NCI-H2196 treated with DMSO at 0.1 percent for 48 hours (cell line): Measurements from ENCODE around the gene OR56A4.
"Not testable (repeated sequence)": the region's sequence is repeated elsewhere in the genome, so short reads cannot be mapped to it uniquely, and the experiment has no call there.

ENCODE experiments used
- DNase-seq: peaks from one replicate; lab custom pipeline; 2025; ENCODE audit not compliant: unreplicated experiment; lab: John Stamatoyannopoulos, UW

The OR56A4 gene

GRCh38 chr11:5960704-5961320, 45.9 kb downstream of the OR56A4 start:
- DNase-seq, result not testable (repeated sequence)

- no peak for DNase-seq
Measured at GRCh38 chr11:5955586-5955985, 51.2 kb downstream of the OR56A4 start.
